NCI-H2081 (cell line): ENCODE data around the gene PPFIA2.
A peak's percentile ranks its signal among the peaks of the same experiment; 100 is the strongest.

Source experiments
- DNase-seq, 2 experiments: peaks; one replicate each; lab custom pipeline; 2025; lab: John Stamatoyannopoulos, UW

The PPFIA2 gene

DNA sequence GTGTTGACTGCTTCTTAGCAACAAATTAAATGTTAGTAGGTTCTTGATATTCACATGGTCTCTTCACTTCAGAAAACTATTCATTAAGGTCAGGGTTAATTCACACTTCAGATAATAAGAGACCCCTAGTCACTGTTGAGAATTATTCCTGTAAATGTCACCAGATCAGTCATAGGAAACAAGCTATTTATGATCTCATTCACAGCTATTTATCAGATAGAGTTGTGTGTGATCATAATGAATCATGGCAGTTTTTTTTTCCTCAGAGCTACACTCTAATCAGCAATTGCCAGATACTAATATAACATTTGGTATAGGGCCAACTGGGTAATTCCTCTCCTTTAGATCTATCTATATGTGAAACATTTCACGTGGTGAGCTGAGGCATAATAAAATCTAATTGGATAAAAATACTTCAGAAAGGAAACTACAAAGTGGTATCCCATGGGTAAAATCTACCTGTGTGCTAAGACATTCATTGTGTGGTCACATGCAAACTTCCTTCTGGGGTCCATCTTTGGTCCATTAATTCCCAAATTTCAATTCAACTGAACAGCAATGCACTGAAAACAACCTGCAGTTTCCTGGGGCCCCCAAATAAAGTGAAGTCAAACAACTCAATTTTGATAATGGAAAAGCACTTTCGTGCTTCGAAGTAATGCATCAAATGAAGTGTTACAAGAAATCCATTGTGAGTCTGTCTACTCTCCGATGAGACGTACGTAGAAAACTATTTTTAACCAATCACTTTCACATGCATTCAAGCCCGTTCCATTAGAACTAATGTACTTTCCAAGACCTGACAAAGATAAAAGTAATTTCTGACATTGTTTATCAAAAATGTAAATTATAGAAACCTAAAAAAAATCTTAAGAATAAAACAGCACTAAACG lies 484.3 kb downstream of the PPFIA2 start:
- peak in 1 of 2 experiments; percentile 27 for DNase-seq

DNA sequence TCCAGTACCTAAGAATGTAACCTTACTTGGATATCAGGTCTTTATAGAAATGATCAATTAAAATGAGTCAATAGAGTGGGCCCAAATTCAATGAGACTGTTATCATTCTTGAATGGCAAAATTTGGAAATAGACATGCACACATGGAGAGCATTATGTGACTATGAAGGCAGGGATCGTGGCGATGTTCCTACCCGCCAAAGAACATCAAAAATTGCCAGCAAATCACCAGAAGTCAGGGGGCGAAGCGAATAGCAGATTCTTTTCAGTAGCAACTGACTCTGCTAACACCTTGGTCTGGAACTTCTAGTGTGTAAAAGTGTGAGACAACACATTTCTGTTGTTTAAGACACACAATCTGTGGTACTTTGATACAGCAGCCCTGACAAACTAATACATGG lies 488.8 kb downstream of the PPFIA2 start:
- no peak for DNase-seq

DNA sequence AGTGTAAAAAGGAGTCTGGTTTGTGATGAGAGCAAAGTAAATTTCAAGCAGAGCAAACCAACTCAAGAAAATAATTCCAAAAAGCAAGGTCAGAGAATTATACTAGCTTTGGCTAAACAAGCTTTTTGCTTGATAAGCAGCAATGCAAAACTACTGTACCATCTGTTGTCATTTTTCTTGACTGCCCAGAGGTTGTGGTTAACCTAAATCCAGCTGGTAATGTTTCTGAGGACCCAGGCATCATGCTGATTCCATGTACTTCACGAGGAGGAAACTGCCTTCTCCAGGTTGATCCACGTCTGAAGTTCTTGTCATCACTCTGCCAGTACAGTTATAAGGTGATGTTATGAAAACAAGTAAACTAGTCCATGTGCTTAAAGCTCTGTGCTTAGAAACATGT lies 496.1 kb downstream of the PPFIA2 start:
- DNase-seq, result no peak

DNA sequence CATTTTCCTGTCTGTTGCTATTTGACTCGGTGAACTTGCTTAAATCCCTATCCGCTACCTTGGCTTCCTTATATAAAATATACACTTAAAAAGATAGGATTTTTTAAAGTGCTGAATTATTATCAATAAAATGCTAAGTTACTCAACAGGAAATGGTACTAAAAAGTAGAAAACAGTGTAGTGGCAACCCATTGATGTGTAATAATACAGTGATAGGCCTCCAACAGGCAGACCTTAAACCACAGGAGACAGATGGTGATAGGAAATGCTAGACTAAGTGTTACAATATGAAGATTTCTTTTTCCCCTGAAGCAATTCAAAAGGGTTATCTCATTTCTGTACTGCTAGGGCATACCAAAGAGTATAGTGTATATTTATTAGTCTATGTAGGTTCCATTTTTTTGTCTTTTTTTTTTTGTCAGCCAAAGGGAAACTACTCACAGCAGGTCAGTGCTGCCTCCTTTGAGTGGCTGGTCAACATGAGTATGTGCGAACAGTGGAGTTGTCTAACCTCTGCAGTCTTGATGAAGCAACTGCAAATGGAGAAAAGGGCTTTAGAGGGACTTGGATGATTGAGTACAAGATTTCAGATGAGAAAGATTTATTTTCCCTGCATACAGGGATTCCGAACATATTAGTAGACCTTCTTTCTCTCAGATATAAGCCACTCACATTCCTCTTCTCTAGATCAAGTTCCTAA lies 497.5 kb downstream of the PPFIA2 start:
- no peak for DNase-seq

DNA sequence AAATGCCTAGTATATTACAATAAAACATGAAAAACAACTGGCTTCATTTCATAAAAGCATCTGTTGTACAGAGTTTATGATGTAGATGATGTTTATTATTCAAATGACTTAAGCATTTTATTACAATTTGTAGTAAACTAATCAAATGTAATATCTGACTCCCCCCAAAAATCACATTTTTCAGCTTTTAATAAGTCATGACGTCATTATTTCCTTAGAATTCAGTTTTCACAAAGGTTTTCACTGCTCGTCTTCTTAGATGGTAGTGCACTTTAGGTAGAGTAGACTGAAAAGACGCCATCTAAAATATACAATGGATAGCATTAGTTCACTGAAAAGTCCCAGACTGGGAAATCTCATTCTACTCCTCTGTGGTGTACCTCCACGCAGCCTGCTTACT lies 499.8 kb downstream of the PPFIA2 start:
- no peak for DNase-seq

DNA sequence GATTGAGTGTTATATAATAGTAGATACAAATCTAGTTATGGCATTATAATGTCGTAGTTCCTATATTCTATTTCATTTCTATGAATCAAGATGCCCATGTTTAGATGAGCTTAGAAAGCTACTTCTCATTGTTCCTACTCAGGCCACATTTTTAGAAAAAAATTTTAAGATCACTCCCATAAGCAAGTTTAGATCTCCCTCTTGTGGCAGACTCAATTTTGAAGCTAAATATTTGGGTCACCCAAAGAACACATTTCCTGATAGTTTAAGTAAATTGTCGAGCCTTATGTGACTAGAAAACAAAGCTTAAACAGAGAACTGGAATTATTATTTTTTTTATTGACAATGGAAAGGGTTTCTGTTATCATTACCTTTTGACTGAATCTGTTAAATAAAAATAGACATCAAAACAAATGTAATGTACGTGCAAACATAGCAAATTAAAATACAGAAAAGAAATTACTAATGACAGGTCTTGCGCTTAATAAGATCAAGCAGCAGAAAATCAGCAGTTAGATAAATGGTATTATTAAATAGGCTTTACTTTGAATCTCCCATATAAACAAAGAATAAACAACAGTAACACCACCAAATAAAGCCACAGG lies 501.1 kb downstream of the PPFIA2 start:
- DNase-seq, result peak; percentile 65 to 90

DNA sequence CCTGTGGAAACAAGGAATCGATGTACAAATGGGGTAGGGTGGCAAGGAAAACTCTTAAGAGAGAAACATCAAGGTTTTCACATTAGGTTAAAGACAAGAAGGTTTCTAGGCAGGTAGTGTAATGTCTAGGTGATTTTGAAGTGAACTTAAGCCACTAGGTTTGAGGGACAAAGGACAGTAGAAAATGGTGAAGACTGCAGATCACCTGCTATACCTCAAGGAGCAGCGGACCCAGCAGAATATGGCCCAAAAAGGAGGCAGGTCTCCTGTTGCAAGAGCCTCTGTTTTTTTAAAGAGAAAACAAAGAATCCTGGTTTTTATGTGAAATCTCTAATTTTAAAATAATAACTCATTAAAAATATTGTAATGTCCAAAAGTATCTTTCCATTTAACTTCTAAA lies 503.2 kb downstream of the PPFIA2 start:
- no peak for DNase-seq

DNA sequence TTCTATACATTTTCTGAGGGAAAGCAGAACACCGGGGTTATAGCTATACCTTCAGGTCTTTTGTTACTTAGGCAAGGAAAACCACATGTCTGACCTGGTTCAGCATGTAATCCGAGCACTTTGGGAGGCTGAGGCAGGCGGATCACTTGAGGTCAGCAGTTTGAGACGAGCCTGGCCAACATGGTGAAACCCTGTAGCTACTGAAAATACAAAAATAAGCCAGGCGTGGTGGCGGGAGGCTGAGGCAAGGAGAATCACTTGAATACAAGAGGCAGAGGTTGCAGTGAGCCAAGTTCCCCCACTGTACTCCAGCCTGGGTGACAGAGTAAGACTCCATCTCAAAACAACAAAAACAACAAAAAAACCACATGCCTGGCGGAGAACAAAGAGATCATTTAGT lies 503.7 kb downstream of the PPFIA2 start:
- DNase-seq, result no peak

DNA sequence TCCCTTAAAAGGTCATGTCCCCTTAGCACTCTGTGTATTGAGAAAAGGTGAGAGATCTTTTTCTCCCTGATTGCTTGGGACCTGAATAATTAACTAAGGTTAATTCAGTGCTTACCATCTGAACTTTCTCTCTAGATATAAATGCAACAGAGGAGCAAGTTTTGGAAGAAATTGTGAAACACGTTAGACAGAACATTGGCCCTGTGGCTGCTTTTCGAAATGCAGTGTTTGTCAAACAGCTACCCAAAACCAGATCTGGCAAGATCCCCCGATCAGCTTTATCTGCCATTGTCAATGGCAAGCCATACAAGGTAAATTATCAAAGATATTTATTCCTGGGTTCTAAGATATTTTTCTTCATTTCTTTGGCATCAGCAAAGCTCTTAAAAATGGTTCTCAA lies 505.8 kb downstream of the PPFIA2 start:
- DNase-seq, result no peak

DNA sequence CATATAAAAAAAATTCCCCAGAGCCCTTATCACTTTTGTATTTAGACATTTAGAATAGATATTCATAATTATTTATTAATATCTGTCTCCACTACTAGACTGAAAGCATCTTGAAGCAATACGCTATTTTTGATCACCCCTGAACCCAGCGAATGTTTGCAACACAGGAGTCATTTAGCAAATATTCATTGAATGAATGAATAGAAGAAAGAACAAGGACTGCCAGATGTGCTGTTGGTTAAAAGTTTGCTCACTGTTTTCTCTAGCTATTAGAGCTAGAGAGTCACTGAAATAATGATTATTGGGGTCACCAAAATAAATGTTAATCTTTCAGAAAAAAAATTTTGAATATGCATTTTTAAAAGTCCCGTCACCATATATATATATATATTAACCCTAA lies 506.9 kb downstream of the PPFIA2 start:
- DNase-seq, result no peak

DNA sequence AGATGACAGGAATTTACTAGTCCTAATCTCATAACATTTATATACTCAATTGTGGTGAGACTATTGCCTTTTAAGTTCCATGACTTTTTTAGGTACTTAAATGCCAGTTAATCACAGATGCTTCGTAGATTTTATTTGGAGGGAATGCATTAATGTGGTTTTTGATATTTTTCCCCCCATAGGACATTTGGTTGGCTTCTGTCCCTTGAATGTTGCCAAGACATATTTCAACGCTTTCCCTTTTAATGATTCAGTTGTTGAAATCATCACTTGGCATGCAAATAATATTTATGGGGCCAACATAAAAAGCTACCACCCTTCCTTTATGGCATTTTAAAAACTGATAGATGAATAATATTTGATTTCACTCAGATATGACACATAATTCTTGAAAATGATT lies 509.2 kb downstream of the PPFIA2 start:
- no peak for DNase-seq

DNA sequence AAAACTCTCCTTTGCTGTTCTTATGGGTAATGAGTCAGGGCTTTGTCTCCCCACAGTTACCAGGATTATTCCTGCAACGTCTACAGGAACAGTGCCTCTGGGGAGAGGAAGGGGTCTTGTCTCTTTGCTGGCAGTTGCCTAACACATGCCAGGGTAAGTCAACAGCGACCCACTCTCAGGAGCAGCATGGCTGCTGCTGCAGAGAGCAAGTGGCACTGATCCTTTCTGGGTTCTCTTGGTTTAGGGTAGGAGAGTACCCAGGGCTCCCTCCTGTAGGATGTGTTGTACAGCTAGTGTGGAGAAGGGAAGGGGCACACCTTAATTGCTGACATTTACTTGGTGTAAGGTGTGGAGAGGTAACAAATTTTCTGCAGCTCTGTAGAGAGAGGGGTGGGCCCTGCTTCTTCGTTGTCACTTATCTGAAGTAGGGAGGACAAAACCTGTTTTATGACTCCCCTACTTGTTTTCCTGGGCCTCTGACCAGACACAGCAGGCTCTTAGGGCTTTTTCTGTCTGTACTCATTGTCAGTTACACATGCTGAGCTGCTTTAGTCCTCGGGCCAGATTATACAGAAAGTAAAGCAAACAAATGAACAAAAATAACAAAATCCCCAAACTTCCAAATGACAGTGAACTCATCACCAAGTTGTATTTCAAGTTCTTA lies 513.1 kb downstream of the PPFIA2 start:
- peak; percentile 48 to 84 for DNase-seq

DNA sequence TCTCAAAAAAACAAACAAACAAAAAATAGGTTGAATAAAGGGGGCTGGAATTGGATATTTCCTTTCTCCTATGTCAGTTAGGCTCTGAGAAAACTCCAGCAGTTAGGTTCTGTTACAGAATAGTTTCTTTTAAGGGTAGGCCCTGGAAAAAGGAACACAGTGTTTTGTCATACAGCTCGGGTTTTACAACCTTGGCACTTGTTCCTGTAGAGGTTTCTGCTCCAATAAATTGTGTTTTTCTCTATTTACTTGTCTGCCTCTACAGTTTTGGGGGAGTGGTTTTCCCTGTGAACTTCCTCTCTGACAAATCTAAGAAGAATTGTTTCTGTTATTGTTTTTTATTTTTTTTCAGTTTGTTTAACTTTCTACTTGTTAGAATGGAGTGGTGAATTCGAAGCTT lies 513.7 kb downstream of the PPFIA2 start:
- peak in 1 of 2 experiments; percentile 48 for DNase-seq

DNA sequence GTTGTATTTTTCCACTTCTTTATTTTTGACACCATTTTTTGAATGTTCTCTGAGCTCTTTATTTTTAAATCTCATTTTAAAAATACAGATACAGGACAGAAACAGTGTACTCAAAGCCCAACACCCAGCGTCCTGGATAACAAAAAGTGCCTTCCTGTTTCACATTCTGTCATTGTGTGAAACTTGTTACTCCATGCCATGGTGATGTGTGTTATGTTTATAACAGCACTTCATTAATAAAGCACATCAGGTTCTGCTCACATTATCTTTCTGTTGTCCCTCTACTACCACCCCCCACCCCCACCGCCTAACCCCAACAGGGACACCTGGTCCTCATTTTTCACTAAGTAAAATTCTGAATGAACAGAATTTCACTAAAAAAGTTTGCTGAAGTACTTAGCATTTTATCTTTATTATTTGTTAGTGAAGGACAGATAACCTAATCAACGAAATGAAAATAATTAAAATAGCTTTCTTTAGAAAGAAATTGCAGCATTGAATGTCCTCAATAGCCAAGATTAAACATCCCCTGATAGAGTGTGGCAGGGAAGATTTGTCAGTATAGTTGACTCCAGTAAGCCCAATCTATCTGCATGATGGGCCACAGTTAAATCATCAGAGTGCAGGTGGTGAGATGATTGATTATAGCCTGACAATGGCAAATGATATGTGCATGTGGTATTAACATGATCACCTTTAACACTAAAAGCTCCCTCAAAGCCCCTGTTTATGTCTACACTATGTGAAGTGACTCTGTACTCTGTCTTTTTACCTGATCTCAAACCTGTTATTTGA lies 527.4 kb downstream of the PPFIA2 start:
- peak in 1 of 2 experiments; percentile 72 for DNase-seq

DNA sequence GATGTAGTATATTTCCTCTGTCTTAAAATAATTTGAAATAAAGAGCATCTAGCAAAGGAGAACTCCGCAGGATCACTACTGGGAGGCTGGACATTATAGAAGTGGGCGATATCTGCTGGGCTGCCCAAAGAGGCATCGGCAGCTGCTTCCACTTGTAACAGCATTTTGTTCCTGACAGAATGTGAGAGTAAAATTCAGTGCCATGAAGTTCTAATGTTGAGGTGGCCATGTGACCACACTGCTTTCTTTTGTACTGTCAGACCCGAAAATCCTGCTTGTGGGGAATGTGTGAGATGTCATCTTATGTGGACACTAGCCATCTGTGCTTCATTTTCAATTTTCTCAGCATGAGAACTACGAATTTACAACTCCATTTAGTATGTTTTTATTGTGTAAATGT lies 529.4 kb downstream of the PPFIA2 start:
- peak in 1 of 2 experiments; percentile 49 for DNase-seq

DNA sequence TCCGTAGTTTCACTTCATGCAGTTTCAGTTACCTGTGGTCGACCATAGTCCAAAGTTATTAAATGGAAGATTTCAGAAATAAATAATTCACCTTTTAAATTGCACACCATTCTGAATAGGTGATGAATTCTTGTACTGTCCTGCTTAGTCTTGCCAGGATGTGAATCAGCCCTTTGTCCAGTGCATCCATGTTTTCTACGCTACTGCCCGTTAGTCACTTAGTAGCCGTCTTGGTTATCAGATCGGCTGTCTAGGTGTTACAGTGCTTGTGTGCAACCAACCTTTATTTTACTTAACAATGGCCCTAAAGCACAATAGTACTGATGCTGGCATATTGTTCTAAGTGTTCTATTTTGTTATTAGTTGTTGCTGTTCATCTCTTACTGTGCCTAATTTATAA lies 534.5 kb downstream of the PPFIA2 start:
- no peak for DNase-seq

DNA sequence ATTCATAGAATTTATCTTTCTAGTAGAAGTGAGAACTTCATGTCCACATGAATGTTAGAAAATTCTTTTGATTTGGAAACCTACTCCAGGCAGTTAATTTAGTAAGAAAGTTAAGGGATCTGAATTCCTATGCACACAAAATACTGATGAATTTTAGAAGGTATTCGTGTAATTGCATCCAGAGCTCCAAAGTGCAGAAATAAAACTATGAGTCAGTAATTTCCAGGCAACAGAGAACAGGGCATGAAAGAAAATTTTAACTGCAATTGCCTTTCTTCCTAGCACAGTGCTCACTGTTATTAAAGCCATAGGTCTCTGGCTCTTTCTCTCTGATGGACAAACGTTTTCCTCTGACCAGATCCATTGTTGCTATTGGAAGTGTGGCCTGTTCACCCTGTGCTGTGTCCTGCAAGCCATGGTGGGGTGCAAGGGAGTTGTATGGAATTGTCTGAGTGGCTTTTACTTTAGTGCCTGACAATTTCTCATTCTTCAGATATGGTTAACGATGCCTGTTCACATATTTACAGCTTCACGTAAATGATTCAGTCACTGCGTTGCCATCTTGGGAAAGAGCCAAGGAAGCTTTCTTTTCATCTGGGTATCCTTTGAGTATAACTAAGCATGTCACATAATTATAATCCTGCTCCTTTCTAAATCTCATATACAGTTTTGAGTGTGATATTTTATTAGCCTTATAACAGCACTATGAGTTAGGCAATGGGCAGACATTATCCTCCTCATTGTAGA lies 536.1 kb downstream of the PPFIA2 start:
- peak in 1 of 2 experiments; percentile 11 for DNase-seq

DNA sequence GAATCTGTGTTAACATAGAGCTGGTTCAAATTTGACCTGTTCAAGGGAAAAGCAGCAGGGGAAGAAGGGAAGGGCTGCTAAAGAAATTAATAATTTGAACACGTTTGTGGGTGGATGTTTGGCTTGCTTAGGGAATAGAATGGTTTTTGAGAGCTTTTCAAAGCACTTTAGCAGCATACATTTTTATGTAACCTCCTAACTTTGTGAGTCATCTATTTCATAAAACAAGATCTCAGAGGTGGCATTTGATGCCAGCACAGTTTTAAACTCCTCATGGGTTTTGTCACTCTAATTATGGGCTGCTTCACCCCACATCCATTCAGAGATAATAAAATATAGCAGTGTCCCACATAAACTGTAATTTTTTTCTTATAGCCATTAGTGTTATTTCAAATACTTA lies 537.5 kb downstream of the PPFIA2 start:
- peak in 1 of 2 experiments; percentile 11 for DNase-seq

DNA sequence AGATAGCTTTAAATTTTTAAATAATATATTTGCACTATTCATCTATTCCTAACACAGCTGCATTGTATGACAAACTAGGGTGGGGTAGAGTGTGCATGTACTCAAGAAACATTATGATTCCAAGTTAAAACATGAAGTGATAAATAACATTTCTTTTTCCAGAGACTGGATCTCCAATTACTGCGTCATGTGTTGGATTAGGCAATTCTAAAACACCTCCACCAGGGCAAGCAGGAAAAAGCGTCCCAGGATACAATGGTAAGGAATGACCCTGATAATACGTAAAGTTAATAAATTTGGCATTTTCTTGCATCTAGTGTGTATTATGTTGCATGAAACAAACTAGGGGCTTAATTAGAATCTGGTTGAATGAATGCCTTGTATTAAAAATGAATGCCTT lies 542.4 kb downstream of the PPFIA2 start:
- no peak for DNase-seq

DNA sequence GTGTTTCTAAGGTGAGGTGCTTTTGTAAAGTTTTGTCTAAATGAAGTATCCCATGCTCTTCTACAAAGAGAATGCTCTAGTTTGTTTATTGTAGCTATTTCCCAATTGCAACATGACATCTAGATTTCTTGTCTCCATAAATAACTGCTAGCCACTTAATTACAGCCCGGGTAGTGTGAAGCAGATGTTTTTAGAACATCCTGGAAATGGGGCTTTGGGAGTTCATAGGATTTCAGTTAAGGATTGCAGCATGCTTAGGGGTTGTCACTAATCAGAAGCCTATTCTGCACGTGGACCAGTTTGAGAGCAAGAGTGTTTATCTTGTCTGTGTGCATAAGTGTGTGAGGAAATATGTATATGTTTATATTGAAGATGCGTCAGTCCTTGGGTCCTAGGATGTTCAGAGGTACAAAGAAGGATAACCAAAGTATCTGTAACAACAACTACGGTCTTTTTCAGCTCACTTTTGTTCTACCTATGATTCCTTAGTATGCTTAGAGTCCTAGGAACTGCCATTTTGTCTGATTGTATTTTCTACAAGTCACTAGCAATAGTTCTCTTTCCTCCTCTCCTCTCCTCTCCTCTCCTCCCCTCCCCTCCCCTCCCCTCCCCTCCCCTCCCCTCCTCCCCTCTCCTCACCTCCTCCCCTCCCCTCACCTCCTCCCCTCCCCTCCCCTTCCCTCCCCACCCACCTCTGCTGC lies 546.0 kb downstream of the PPFIA2 start:
- DNase-seq, result no peak
